Subcutaneous abdominal adipose tissue (tissue), 5 donors: Measurements from ENCODE around the gene ZFYVE26.

Experiments
- H3K27ac ChIP-seq: one replicate; pipeline ENCODE4 v1.7.0; 2013; ENCODE audit warnings: low read depth, mild to moderate bottlenecking, inconsistent platforms, low read length, moderate library complexity
- H3K27me3 ChIP-seq, 5 donors: one replicate each; pipeline ENCODE4 v1.7.0; 2013; ENCODE audit warnings: low read length in 5 of 5, inconsistent platforms in 1 of 5; ENCODE audit not compliant: control insufficient read depth in 5 of 5, insufficient read depth in 4 of 5
- H3K36me3 ChIP-seq, 5 donors: one replicate each; pipeline ENCODE4 v1.7.0; 2013; ENCODE audit warnings: low read length in 5 of 5; ENCODE audit not compliant: control insufficient read depth in 5 of 5, insufficient read depth in 5 of 5
- H3K4me1 ChIP-seq, 5 donors: one replicate each; pipeline ENCODE4 v1.7.0; 2013; ENCODE audit warnings: low read length in 5 of 5, mild to moderate bottlenecking in 3 of 5, moderate library complexity in 1 of 5; ENCODE audit not compliant: control insufficient read depth in 5 of 5, insufficient read depth in 5 of 5
- H3K4me3 ChIP-seq, 5 donors: one replicate each; pipeline ENCODE4 v1.7.0; 2013; ENCODE audit warnings: low read length in 5 of 5, low read depth in 1 of 5
- H3K9ac ChIP-seq, 5 donors: one replicate each; pipeline ENCODE4 v1.7.0; 2013; ENCODE audit warnings: low read length in 5 of 5, mild to moderate bottlenecking in 4 of 5, moderate library complexity in 3 of 5
- H3K9me3 ChIP-seq, 5 donors: one replicate each; pipeline ENCODE4 v1.7.0; 2013; ENCODE audit warnings: low read length in 5 of 5; ENCODE audit not compliant: control insufficient read depth in 5 of 5
- donor health status: healthy.
- donor health status: healthy.
- donor health status: healthy.
- donor health status: healthy.
- donor health status: healthy.

The ZFYVE26 gene

GRCh38 chr14:67817750-67818438 lies 1.5 kb upstream of the ZFYVE26 start:
- no peaks in the 10 kb centered on the region for H3K9me3 ChIP-seq
- H3K4me1 ChIP-seq = peaks cover 6 to 35% (median 35%) of the 10 kb centered on the region in 5 donors

GRCh38 chr14:67815573-67816225 lies 691 bp downstream of the ZFYVE26 start:
- H3K27me3 ChIP-seq = no peaks in the 10 kb centered on the region
- peaks cover 5 to 21% (median 14%) of the 10 kb centered on the region in 5 donors for H3K36me3 ChIP-seq

More at GRCh38 chr14:67817750-67818438, 1.5 kb upstream of the ZFYVE26 start:
- no peak overlapping the region for H3K9ac ChIP-seq
- H3K27me3 ChIP-seq = no peaks in the 10 kb centered on the region
- no peak overlapping the region for H3K4me3 ChIP-seq
- peaks cover 0 to 9% (median 3%) of the 10 kb centered on the region in 5 donors for H3K36me3 ChIP-seq
- H3K27ac ChIP-seq = no peak overlapping the region

GRCh38 chr14:67814821-67815220 lies 1.6 kb downstream of the ZFYVE26 start:
- H3K9me3 ChIP-seq = no peaks in the 10 kb centered on the region
- H3K9ac ChIP-seq = no peak overlapping the region
- H3K27ac ChIP-seq = no peak overlapping the region
- H3K4me3 ChIP-seq = no peak overlapping the region
- H3K27me3 ChIP-seq = no peaks in the 10 kb centered on the region
- peaks cover 5 to 23% (median 22%) of the 10 kb centered on the region in 5 donors for H3K4me1 ChIP-seq
- peaks cover 7 to 29% (median 22%) of the 10 kb centered on the region in 5 donors for H3K36me3 ChIP-seq

More at GRCh38 chr14:67815573-67816225, 691 bp downstream of the ZFYVE26 start:
- H3K4me3 ChIP-seq = peak overlapping the region; percentile 80 to 95 (median 83)
- peaks cover 6 to 32% (median 30%) of the 10 kb centered on the region in 5 donors for H3K4me1 ChIP-seq
- peak overlapping the region; percentile 77 for H3K27ac ChIP-seq
- H3K9ac ChIP-seq = peak overlapping the region; percentile 84 to 95 (median 89)
- H3K9me3 ChIP-seq = no peaks in the 10 kb centered on the region

GRCh38 chr14:67806246-67806645 lies 10.1 kb downstream of the ZFYVE26 start:
- Histone ChIP-seq H3K4me3 (no peak overlapping the region), H3K4me1 (no peaks in the 10 kb centered on the region), H3K36me3 (peaks cover 61 to 93% (median 83%) of the 10 kb centered on the region in 5 donors), H3K27ac (no peak overlapping the region), H3K9ac (no peak overlapping the region), H3K27me3 (no peaks in the 10 kb centered on the region), H3K9me3 (no peaks in the 10 kb centered on the region)

- Histone ChIP-seq H3K9me3 (no peaks in the 10 kb centered on the region), H3K4me3 (no peak overlapping the region), H3K4me1 (no peaks in the 10 kb centered on the region), H3K27me3 (no peaks in the 10 kb centered on the region), H3K27ac (no peak overlapping the region), H3K9ac (no peak overlapping the region), H3K36me3 (peaks cover 62 to 96% (median 81%) of the 10 kb centered on the region in 5 donors)
These were observed 15.6 kb downstream of the ZFYVE26 start for GRCh38 chr14:67800743-67801142.

- H3K9ac ChIP-seq = no peak overlapping the region
- no peak overlapping the region for H3K4me3 ChIP-seq
- H3K27me3 ChIP-seq = no peaks in the 10 kb centered on the region
- H3K4me1 ChIP-seq = no peaks in the 10 kb centered on the region
- H3K27ac ChIP-seq = no peak overlapping the region
- H3K9me3 ChIP-seq = no peaks in the 10 kb centered on the region
- H3K36me3 ChIP-seq = peaks cover 65 to 96% (median 80%) of the 10 kb centered on the region in 5 donors
These were observed 17.7 kb downstream of the ZFYVE26 start for GRCh38 chr14:67798731-67799130.

GRCh38 chr14:67787673-67788072 lies 28.7 kb downstream of the ZFYVE26 start:
- H3K27ac ChIP-seq = no peak overlapping the region
- no peaks in the 10 kb centered on the region for H3K9me3 ChIP-seq
- no peak overlapping the region for H3K4me3 ChIP-seq
- H3K9ac ChIP-seq = no peak overlapping the region
- peaks cover 0 to 9% (median 3%) of the 10 kb centered on the region in 5 donors for H3K4me1 ChIP-seq
- H3K36me3 ChIP-seq = peaks cover 52 to 86% (median 80%) of the 10 kb centered on the region in 5 donors
- no peaks in the 10 kb centered on the region for H3K27me3 ChIP-seq

- H3K9me3 ChIP-seq = no peaks in the 10 kb centered on the region
- peaks cover 0 to 9% (median 3%) of the 10 kb centered on the region in 5 donors for H3K4me1 ChIP-seq
- peaks cover 63 to 100% (median 95%) of the 10 kb centered on the region in 5 donors for H3K36me3 ChIP-seq
- H3K27me3 ChIP-seq = no peaks in the 10 kb centered on the region
- H3K9ac ChIP-seq = no peak overlapping the region
- no peak overlapping the region for H3K27ac ChIP-seq
- no peak overlapping the region for H3K4me3 ChIP-seq
These were observed 30.9 kb downstream of the ZFYVE26 start for GRCh38 chr14:67785270-67786109.

- Histone ChIP-seq H3K27ac (no peak overlapping the region), H3K9me3 (no peaks in the 10 kb centered on the region), H3K4me1 (peaks cover 0 to 9% (median 3%) of the 10 kb centered on the region in 5 donors), H3K36me3 (peaks cover 59 to 100% (median 93%) of the 10 kb centered on the region in 5 donors), H3K9ac (no peak overlapping the region), H3K27me3 (no peaks in the 10 kb centered on the region), H3K4me3 (no peak overlapping the region)
These were observed 32.1 kb downstream of the ZFYVE26 start for GRCh38 chr14:67784244-67784823.
